Activated naive CD8-positive, alpha-beta T cell treated with anti-CD3 and anti-CD28 coated beads, Interleukin-2, amount 50 U/mL, for 16 hours (primary cell): ENCODE results near the gene EIF5A.
"Not testable (repeated sequence)": the region's sequence is repeated elsewhere in the genome, so short reads cannot be mapped to it uniquely, and the experiment has no call there.

Source experiments
- DNase-seq: peaks from one replicate; pipeline ENCODE4 v3.0.0-alpha.2; 2020; ENCODE audit warnings: low read depth, low spot score

EIF5A gene

GRCh38 chr17:7329997-7330637, 22.7 kb downstream of the EIF5A start:
- DNase-seq = peak; percentile 52

- DNase-seq = no peak
Observed at GRCh38 chr17:7330638-7331015, 23.2 kb downstream of the EIF5A start.

GRCh38 chr17:7332111-7332510, 24.7 kb downstream of the EIF5A start:
- no peak for DNase-seq

DNA sequence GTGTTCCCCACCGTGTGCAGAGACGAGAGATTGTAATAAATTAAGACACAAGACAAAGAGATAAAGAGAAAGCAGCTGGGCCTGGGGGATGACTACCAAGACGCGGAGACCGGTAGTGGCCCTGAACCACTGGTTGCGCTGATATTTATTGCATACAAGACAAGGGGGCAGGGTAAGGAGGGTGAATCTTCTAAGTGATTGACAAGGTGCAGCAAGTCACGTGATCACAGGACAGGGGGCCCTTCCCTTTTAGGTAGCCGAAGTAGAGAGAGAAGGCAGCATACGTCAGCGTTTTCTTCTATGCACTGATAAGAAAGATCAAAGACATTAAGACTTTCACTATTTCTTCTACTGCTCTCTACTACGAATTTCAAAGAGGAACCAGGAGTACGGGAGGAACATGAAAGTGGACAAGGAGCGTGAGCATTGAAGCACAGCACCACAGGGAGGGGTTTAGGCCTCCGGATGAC, 25.2 kb downstream of the EIF5A start:
- DNase-seq = not testable (repeated sequence)

GRCh38 chr17:7334938-7335538, 27.6 kb downstream of the EIF5A start:
- no peak for DNase-seq

DNA sequence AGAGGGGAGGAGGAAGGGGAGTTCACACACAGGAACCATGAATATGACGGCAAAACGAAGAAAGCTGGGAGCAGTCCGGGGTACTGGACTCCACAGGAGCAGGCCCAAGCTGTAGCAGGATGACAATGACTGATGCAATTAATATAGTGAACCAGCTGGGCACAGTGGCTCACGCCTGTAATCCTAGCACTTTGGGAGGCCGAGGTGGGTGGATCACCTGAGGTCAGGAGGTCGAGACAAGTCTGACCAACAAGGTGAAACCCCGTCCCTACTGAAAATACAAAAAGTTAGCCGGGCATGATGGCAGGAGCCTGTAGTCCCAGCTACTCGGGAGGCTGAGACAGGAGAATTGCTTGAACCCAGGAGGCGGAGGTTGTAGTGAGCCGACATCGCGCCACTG, 28.3 kb downstream of the EIF5A start:
- not testable (repeated sequence) for DNase-seq

GRCh38 chr17:7336240-7337175, 29.1 kb downstream of the EIF5A start, which contains the start of gene ACAP1:
Gene ACAP1, plus strand, starts transcription at chr17:7336529. Its CDS starts 206 bp downstream, at chr17:7336735.
- peak; percentile 70 for DNase-seq

DNA sequence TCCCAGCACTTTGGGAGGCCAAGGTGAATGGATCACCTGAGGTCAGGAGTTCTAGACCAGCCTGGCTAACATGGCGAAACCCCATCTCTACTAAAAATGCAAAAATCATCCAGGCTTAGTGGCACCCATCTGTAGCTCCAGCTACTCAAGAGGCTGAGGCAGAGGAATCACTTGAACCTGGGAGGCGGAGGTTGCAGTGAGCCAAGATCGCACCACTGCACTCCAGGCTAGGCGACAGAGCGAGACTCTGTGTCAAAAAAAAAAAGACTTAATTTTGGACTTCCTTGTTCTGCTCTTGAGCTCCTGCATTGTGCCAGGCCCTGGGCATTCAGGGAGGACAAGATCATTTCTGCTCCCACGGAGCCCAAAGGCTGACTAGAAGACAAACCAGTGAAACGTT, 30.2 kb downstream of the EIF5A start:
- not testable (repeated sequence) for DNase-seq

- no peak for DNase-seq
Observed at GRCh38 chr17:7340179-7340578, 32.8 kb downstream of the EIF5A start.

DNA sequence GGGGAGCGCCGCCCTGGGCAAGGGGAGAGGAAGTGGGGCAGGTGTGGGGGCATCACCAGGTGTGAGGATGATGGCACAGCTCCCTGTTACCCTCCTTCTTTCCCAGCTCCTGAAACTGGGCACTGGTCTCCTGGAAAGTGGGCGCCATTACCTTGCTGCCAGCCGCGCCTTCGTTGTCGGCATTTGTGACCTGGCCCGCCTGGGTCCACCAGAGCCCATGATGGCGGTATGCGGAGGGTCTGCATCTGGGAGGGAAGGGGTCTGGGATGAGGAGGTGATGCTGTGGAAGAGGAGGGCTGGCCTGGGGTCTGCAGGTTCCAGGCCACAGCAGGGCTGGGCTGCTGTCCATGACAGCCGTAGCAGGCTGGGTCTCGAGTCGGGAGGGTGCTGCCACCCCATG, 34.4 kb downstream of the EIF5A start:
- no peak for DNase-seq

GRCh38 chr17:7343250-7343649, 35.8 kb downstream of the EIF5A start:
- no peak for DNase-seq

GRCh38 chr17:7346761-7347614, 39.6 kb downstream of the EIF5A start:
- no peak for DNase-seq

DNA sequence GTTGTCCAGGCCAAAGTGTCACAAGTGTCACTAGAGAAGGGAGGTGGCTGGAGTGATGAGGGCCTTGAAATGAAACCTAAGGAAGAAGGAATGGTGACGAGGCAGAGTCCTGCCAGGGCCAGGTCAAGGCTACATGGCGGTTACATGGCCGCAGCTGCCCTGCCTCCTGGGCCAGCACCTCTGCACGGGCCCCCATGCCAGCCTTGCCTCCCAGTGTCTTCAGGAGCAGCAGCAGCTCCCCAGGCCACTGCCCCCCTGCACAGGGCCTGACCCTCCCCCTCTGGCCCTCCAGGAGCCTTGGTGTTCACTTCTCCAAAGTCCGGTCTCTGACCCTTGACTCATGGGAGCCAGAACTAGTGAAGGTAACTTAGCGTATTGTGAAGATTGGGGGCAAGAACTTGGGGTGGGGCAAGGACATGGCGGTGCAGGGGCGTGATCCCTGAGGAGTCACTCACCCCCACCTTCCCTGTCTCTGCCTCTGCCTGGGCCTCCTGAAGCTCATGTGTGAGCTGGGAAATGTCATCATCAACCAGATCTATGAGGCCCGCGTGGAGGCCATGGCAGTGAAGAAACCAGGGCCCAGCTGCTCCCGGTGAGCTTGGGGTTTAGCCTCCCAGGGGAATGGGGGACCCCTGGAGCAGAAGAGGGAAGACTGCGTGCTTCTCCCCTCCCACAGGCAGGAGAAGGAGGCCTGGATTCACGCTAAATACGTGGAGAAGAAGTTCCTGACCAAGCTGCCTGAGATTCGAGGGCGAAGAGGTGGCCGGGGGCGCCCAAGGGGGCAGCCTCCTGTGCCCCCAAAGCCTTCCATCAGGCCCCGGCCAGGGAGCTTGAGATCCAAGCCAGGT, 40.4 kb downstream of the EIF5A start:
- DNase-seq = no peak

DNA sequence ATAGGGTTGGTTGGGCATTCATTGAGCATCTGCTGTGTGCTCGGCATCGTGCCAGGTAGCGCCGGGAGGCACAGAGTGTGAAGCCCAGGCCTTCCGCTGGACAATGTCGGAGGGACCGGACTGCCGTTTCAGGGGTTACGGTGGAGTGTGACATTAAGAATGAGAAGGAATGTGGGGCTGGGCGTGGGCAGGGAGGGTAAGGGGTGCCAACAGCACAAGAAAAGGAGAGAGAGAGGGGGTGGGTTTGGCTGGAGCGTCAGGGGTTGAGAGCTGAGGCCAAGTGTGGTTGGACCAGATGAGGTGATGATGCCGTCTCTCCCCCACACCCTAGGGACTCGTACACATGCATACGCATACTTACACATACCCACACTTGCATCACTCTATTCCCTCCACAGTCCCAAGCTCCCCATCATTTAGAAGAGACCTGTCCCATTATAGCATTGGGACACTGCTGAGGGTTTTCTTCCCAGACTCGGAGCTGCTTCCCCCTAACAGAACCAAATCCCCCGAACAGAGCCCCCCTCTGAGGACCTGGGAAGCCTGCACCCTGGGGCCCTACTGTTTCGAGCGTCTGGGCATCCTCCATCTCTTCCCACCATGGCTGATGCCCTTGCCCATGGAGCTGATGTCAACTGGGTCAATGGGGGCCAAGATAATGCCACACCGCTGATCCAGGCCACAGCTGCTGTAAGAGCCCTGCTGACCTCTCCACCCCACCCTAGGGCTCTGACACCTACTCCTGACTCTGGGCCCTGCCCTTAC, 41.2 kb downstream of the EIF5A start:
- no peak for DNase-seq

DNA sequence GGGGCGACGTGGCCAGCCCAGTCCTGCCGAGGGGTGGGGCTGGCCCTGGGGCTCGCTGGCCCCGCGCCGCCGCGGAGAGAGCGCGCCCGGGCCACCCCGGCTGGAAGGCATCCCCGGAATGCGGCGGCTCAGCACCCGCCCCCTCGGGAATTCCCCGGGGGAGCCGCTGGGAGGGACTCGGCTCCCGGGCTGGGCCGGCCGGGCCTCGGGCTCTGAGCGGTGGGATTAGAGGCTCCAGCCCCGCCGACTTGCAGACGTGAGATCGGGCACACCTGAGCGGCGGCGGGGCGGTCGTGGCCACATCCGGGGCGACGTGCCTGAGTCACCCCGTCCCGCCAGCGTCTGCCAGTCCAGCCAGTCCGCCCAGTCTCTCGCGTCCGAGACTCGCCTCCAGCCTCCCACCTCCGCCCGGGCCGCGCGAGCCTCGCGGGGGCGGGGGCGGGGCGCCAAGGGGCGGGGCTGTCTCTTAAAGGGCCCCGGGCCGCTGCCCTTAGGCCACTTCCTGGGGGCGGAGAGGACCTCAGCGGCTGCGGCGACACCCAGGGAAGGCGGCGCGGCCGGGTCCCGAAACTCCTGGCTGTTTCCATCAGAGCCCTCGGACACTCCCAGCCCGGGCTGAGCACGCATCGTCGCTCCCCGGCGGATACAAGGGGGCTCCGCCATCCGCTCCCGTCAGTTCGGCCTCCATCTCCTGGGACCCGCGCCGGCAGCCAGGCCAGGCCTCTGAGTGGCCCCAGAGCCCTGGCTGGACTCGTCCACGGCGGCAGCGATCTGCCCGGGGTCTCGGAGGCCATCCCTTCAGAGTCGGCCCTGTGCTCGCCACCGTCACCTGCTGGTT, 44.5 kb downstream of the EIF5A start, which contains the start of gene KCTD11:
Gene KCTD11, plus strand, starts transcription at position 498 of the 838 bp plus-strand sequence.
- DNase-seq = no peak

- no peak for DNase-seq
Observed at GRCh38 chr17:7352503-7352889, 45.1 kb downstream of the EIF5A start.

DNA sequence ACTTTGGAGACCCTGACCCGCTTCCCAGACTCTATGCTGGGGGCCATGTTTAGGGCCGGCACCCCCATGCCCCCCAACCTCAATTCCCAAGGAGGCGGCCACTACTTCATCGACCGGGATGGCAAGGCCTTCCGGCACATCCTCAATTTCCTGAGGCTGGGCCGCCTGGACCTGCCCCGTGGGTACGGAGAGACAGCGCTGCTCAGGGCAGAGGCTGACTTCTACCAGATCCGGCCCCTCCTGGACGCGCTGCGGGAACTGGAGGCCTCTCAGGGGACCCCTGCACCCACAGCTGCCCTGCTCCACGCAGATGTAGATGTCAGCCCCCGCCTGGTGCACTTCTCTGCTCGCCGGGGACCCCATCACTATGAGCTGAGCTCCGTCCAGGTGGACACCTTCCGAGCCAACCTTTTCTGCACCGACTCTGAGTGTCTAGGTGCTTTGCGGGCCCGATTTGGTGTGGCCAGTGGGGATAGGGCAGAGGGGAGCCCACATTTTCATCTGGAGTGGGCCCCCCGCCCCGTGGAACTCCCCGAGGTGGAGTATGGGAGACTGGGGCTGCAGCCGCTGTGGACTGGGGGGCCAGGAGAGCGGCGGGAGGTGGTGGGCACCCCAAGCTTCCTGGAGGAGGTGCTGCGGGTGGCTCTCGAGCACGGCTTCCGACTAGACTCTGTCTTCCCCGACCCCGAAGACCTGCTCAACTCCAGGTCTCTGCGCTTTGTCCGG, 45.6 kb downstream of the EIF5A start:
- DNase-seq = no peak

GRCh38 chr17:7354262-7354843, 46.9 kb downstream of the EIF5A start:
- no peak for DNase-seq
